MM.1S (cell line): ENCODE results near the gene HIGD1C.
"Not testable (repeated sequence)": the region's sequence is repeated elsewhere in the genome, so short reads cannot be mapped to it uniquely, and the experiment has no call there.

Experiments used
- DNase-seq: peaks from one replicate; pipeline ENCODE4 v3.0.0-alpha.2; 2015
- H2AFZ ChIP-seq: fragments of 300-600 bp; sonication (generic); 2 replicates; pipeline ENCODE4 v1.6.0; 2016; ENCODE audit warnings: antibody characterized with exemption, low read length
- H3F3A ChIP-seq: fragments of 300-600 bp; sonication (generic); 2 replicates; pipeline ENCODE4 v1.6.1; 2016; ENCODE audit warnings: mild to moderate bottlenecking, antibody characterized with exemption, low read length, moderate library complexity, mixed read lengths; ENCODE audit not compliant: insufficient read depth
- H3K27ac ChIP-seq: fragments of 300-600 bp; sonication (generic); 2 replicates; pipeline ENCODE4 v1.5.1; 2016; ENCODE audit warnings: mild to moderate bottlenecking, low read length
- H3K27me3 ChIP-seq: fragments of 300-600 bp; sonication (generic); replicated peaks from 2 replicates; pipeline ENCODE4 v1.6.0; 2016; ENCODE audit warnings: low read length; ENCODE audit not compliant: insufficient read depth
- H3K36me3 ChIP-seq: fragments of 300-600 bp; sonication (generic); replicated peaks from 2 replicates; pipeline ENCODE4 v1.6.1; 2016; ENCODE audit warnings: mild to moderate bottlenecking, low read length, mixed read lengths; ENCODE audit not compliant: insufficient read depth
- H3K4me1 ChIP-seq: fragments of 300-600 bp; sonication (generic); 2 replicates; pipeline ENCODE4 v1.6.1; 2016; ENCODE audit warnings: low read length, mixed read lengths
- H3K4me2 ChIP-seq: fragments of 300-600 bp; sonication (generic); 2 replicates; pipeline ENCODE4 v1.6.0; 2016; ENCODE audit warnings: low read depth, low read length
- H3K4me3 ChIP-seq: fragments of 300-600 bp; sonication (generic); 2 replicates; pipeline ENCODE4 v1.5.1; 2016; ENCODE audit warnings: low read length, mixed read lengths
- H3K79me2 ChIP-seq: fragments of 300-600 bp; sonication (generic); 2 replicates; pipeline ENCODE4 v1.6.1; 2016; ENCODE audit warnings: mixed run types, low read length, mixed read lengths
- H3K9ac ChIP-seq: fragments of 300-600 bp; sonication (generic); 2 replicates; pipeline ENCODE4 v1.6.1; 2016; ENCODE audit warnings: low read length, mixed read lengths
- H3K9me2 ChIP-seq: fragments of 300-600 bp; sonication (generic); replicated peaks from 2 replicates; pipeline ENCODE4 v1.6.1; 2016; ENCODE audit warnings: mild to moderate bottlenecking, low read length, mixed read lengths; ENCODE audit not compliant: insufficient read depth
- H3K9me3 ChIP-seq: fragments of 300-600 bp; sonication (generic); replicated peaks from 2 replicates; pipeline ENCODE4 v1.6.1; 2016; ENCODE audit warnings: mild to moderate bottlenecking, low read length, mixed read lengths; ENCODE audit not compliant: insufficient read depth
- H4K20me1 ChIP-seq: fragments of 300-600 bp; sonication (generic); 2 replicates; pipeline ENCODE4 v1.6.1; 2016; ENCODE audit warnings: mild to moderate bottlenecking, low read length, moderate library complexity, mixed read lengths; ENCODE audit not compliant: insufficient read depth
- EZH2 ChIP-seq: fragments of 300-600 bp; sonication (generic); optimal IDR thresholded peaks from 2 replicates; pipeline ENCODE3; 2017; ENCODE audit warnings: low read depth, mild to moderate bottlenecking, antibody characterized with exemption, low read length, mixed read lengths
- EZH2phosphoT487 ChIP-seq: fragments of 300-600 bp; sonication (generic); IDR thresholded peaks from 2 replicates; pipeline ENCODE4 v1.6.1; 2018; ENCODE audit warnings: antibody characterized with exemption, low read length
- TF ChIP-seq, protein P1 (sequence below): fragments of 300-600 bp; sonication (generic); IDR thresholded peaks from 2 replicates; pipeline ENCODE4 v1.5.1; 2016; ENCODE audit warnings: antibody characterized with exemption, low read length, mixed read lengths

Gene HIGD1C

DNA sequence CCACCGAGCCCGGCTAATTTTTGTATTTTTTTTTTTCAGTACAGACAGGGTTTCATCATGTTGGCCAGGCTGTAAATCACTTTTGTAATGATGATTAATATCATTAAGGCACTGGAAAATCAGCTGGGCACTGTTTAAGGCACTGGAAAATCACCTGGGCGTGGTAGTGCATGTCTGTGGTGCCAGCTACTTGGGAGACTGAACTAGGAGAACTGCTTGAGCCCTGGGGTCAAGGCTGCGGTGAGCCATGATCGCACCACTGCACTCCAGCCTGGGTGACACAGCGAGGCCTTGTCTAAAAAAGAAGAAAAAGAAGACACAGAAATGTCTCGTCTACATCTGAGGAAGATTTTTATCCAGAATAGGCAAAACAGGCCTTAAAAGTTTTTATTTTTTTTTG is 61.1 kb downstream of the HIGD1C start:
- TF ChIP-seq, protein P1, sequence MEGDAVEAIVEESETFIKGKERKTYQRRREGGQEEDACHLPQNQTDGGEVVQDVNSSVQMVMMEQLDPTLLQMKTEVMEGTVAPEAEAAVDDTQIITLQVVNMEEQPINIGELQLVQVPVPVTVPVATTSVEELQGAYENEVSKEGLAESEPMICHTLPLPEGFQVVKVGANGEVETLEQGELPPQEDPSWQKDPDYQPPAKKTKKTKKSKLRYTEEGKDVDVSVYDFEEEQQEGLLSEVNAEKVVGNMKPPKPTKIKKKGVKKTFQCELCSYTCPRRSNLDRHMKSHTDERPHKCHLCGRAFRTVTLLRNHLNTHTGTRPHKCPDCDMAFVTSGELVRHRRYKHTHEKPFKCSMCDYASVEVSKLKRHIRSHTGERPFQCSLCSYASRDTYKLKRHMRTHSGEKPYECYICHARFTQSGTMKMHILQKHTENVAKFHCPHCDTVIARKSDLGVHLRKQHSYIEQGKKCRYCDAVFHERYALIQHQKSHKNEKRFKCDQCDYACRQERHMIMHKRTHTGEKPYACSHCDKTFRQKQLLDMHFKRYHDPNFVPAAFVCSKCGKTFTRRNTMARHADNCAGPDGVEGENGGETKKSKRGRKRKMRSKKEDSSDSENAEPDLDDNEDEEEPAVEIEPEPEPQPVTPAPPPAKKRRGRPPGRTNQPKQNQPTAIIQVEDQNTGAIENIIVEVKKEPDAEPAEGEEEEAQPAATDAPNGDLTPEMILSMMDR: no peak
- no peak for TF ChIP-seq EZH2
- no peak for TF ChIP-seq EZH2phosphoT487
- Histone ChIP-seq H3K79me2 (peaks cover 83% of the 10 kb centered on the region), H3K9me3 (no peaks in the 10 kb centered on the region), H3K4me1 (no peaks in the 10 kb centered on the region), H3K36me3 (no peaks in the 10 kb centered on the region), H3K9ac (no peak overlapping the region), H3F3A (no peaks in the 10 kb centered on the region), H2AFZ (no peak overlapping the region), H3K27me3 (no peaks in the 10 kb centered on the region), H3K9me2 (no peaks in the 10 kb centered on the region), H3K4me2 (no peak overlapping the region), H3K4me3 (no peak overlapping the region), H3K27ac (no peak overlapping the region), H4K20me1 (no peaks in the 10 kb centered on the region)
- DNase-seq: no peak

DNA sequence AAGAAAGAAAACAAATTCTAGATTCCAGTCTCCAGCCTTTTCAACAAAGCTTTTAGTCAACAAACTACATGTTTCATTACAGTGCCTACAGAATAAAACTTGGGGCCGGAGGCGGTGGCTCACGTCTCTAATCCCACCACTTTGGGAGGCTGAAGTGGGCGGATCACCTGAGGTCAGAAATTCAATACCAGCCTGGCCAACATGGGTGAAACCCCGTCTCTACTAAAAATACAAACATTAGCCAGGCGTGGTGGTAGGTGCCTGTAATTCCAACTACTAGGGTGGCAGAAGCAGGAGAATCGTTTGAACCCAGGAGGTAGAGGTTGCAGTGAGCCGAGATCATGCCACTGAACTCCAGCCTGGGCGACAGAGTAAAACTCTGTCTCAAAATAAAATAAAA is 62.1 kb downstream of the HIGD1C start:
- H3K36me3 ChIP-seq, H3K27me3 ChIP-seq, H3K9ac ChIP-seq, H3F3A ChIP-seq, H3K27ac ChIP-seq, H3K9me2 ChIP-seq, H3K4me3 ChIP-seq, DNase-seq, H4K20me1 ChIP-seq, H2AFZ ChIP-seq, H3K4me2 ChIP-seq, H3K4me1 ChIP-seq, H3K9me3 ChIP-seq: not testable (repeated sequence)
- peaks cover 85% of the 10 kb centered on the region for H3K79me2 ChIP-seq

DNA sequence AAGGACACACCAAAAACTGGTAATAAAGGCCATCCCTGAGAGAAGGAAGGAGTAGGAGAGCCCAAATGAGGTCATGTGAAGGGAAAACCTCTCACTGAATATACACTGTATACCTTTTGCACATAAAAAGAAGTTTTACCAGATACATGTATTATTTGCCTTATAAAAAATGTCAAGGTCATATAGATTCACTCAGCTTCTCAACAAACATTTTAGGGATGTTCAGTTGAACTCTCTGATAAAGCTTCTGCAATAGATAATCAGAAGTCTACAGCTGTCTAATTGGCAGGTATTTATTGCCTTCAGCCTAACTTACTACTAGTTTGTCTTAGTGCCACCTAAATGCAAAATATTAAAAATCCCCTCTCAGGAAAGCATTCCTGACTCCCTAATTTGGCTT is 65.1 kb downstream of the HIGD1C start:
- no peak for TF ChIP-seq EZH2phosphoT487
- TF ChIP-seq, protein P1: no peak
- TF ChIP-seq EZH2: no peak
- Histone ChIP-seq H3K9ac (no peak overlapping the region), H3K9me3 (no peaks in the 10 kb centered on the region), H3F3A (no peaks in the 10 kb centered on the region), H3K36me3 (no peaks in the 10 kb centered on the region), H2AFZ (no peak overlapping the region), H3K79me2 (peaks cover 96% of the 10 kb centered on the region), H4K20me1 (no peaks in the 10 kb centered on the region), H3K27me3 (no peaks in the 10 kb centered on the region), H3K4me3 (no peak overlapping the region), H3K27ac (no peak overlapping the region), H3K9me2 (no peaks in the 10 kb centered on the region), H3K4me1 (0 out of 2 replicates have a peak, but pooled peaks cover 4% of the 10 kb centered on the region), H3K4me2 (no peak overlapping the region)
- DNase-seq: no peak

DNA sequence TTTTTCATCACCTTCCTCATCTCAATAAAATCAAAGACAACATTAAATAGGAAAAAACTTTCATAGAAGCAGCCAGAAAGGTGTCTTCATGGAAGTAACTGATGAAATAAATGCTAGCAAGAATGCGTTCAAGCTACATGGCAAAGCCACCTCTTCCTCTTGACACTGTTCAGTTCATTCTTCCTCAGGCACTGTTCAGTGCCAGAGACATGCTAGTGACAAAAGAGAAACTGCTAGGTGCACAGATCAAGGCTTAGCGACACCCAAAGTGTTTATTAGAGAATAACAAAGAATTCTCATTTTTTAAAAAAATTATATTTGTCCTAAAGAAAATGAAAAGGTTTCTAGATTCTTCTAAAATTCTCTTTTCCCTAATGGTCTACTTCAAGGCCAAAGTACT is 66.6 kb downstream of the HIGD1C start:
- Histone ChIP-seq H3K9me2 (no peaks in the 10 kb centered on the region), H3K4me3 (no peak overlapping the region), H3K9me3 (no peaks in the 10 kb centered on the region), H3F3A (peaks cover 10% of the 10 kb centered on the region), H3K27ac (no peak overlapping the region), H4K20me1 (no peaks in the 10 kb centered on the region), H3K4me2 (no peak overlapping the region), H3K36me3 (no peaks in the 10 kb centered on the region), H2AFZ (no peak overlapping the region), H3K79me2 (peaks cover 96% of the 10 kb centered on the region), H3K9ac (no peak overlapping the region), H3K27me3 (no peaks in the 10 kb centered on the region), H3K4me1 (0 out of 2 replicates have a peak, but pooled peaks cover 4% of the 10 kb centered on the region)
- no peak for TF ChIP-seq EZH2phosphoT487
- TF ChIP-seq EZH2: no peak
- TF ChIP-seq, protein P1: no peak
- DNase-seq: no peak
